NCI-H1105 (cell line): ENCODE results near the gene NEU3.

Experiments
- DNase-seq: peaks from one replicate; lab custom pipeline; 2025; lab: John Stamatoyannopoulos, UW

NEU3 gene

GRCh38 chr11:75063741-75064314 is 75.1 kb downstream of the NEU3 start:
- DNase-seq: no peak

- DNase-seq: no peak
Measured at GRCh38 chr11:75066061-75066460, 77.3 kb downstream of the NEU3 start.
